ENCODE results near the gene GLT1D1.

GRCh38 chr12:128819293-128820144 lies 33.8 kb upstream of the GLT1D1 start:
- TF ChIP-seq POLR2A (IDR thresholded peaks at IDR 0.05) (no peak), CTCF (IDR thresholded peaks at IDR 0.05) (no peak)
